WTC11 (cell line): ENCODE data around the gene D2HGDH. TPM values are rescaled to one million over a fixed set of nuclear protein-coding genes. Genes with fewer than 3 reads are reported as not detected.

Experiments used
- ATAC-seq: fragments of 200-7000 bp; cut with Tn5 transposase; 2 replicates; pipeline ENCODE4 v1.10.0; 2021; ENCODE audit warnings: mild to moderate bottlenecking, moderate library complexity
- CTCF ChIA-PET: fragments of 300-600 bp; sonication (Branson Sonifier 250); formaldehyde crosslinking; loops from one replicate; lab custom pipeline; 2021; ENCODE audit warnings: antibody characterized with exemption; lab: Charles Lee
- POLR2A ChIA-PET: fragments of 350-600 bp; sonication (Branson Sonifier 250); formaldehyde crosslinking; loops from one replicate; lab custom pipeline; 2021; ENCODE audit warnings: antibody characterized with exemption; lab: Charles Lee
- DNase-seq: peaks from one replicate; pipeline ENCODE4 v3.0.0; 2021; ENCODE audit warnings: low spot score
- H3K27ac Mint-ChIP-seq: 2 replicates; pipeline ENCODE4 v1.8.0; 2021; ENCODE audit warnings: mixed read lengths
- H3K27me3 Mint-ChIP-seq: 2 replicates; pipeline ENCODE4 v1.8.0; 2021; ENCODE audit warnings: low read depth, mild to moderate bottlenecking, moderate library complexity, mixed read lengths
- H3K36me3 Mint-ChIP-seq: 2 replicates; pipeline ENCODE4 v1.8.0; 2021; ENCODE audit warnings: mixed read lengths
- H3K4me1 Mint-ChIP-seq: 2 replicates; pipeline ENCODE4 v1.8.0; 2022; ENCODE audit warnings: mixed read lengths
- H3K4me3 Mint-ChIP-seq: 2 replicates; pipeline ENCODE4 v1.8.0; 2021; ENCODE audit warnings: mild to moderate bottlenecking, moderate library complexity, mixed read lengths
- H3K9me3 Mint-ChIP-seq: 2 replicates; pipeline ENCODE4 v1.8.0; 2021; ENCODE audit warnings: mixed read lengths
- ATF1 ChIP-seq: sonication (generic); formaldehyde crosslinking; IDR thresholded peaks from 2 replicates; pipeline ENCODE4 v1.8.1; 2023; ENCODE audit warnings: mild to moderate bottlenecking, moderate library complexity, missing genetic modification reagents
- CBFB ChIP-seq: sonication (generic); formaldehyde crosslinking; IDR thresholded peaks from 2 replicates; pipeline ENCODE4 v1.8.1; 2022; ENCODE audit warnings: mild to moderate bottlenecking, low read depth, missing genetic modification reagents
- FOXK1 ChIP-seq: sonication (generic); formaldehyde crosslinking; IDR thresholded peaks from 2 replicates; pipeline ENCODE4 v1.8.0; 2022; ENCODE audit warnings: mild to moderate bottlenecking, moderate library complexity, missing genetic modification reagents
- GTF2I ChIP-seq: fragments of 250-450 bp; sonication (Bioruptor Pico); conservative IDR thresholded peaks from 2 replicates; pipeline ENCODE4 v1.4.0; 2021; ENCODE audit warnings: mild to moderate bottlenecking
- KAT7 ChIP-seq: sonication (generic); formaldehyde crosslinking; IDR thresholded peaks from 2 replicates; pipeline ENCODE4 v1.8.1; 2023; ENCODE audit warnings: missing genetic modification reagents, mild to moderate bottlenecking, borderline replicate concordance
- MYBL2 ChIP-seq: sonication (generic); formaldehyde crosslinking; IDR thresholded peaks from 2 replicates; pipeline ENCODE4 v1.8.1; 2023; ENCODE audit warnings: mild to moderate bottlenecking, moderate library complexity, missing genetic modification reagents
- NFYB ChIP-seq: sonication (generic); formaldehyde crosslinking; conservative IDR thresholded peaks from 2 replicates; pipeline ENCODE4 v1.8.0; 2022; ENCODE audit warnings: low read depth, missing genetic modification reagents
- RORB ChIP-seq: fragments of 250-450 bp; sonication (Bioruptor Pico); IDR thresholded peaks from 2 replicates; pipeline ENCODE4 v1.9.0; 2021; ENCODE audit warnings: mild to moderate bottlenecking
- SMAD4 ChIP-seq: sonication (generic); formaldehyde crosslinking; IDR thresholded peaks from 2 replicates; pipeline ENCODE4 v1.8.0; 2022; ENCODE audit warnings: mild to moderate bottlenecking, missing genetic modification reagents
- SOX15 ChIP-seq: fragments of 250-450 bp; sonication (Bioruptor Pico); IDR thresholded peaks from 2 replicates; pipeline ENCODE4 v1.9.0; 2021; ENCODE audit warnings: mild to moderate bottlenecking
- TP53 ChIP-seq: sonication (generic); formaldehyde crosslinking; IDR thresholded peaks from 2 replicates; pipeline ENCODE4 v1.8.1; 2023; ENCODE audit warnings: mild to moderate bottlenecking, missing genetic modification reagents
- ZNF423 ChIP-seq: fragments of 250-450 bp; sonication (Bioruptor Pico); IDR thresholded peaks from 2 replicates; pipeline ENCODE4 v2.1.2; 2022; ENCODE audit warnings: mild to moderate bottlenecking, moderate library complexity
- total RNA-seq: library from RNA; stranded (reverse); gene quantifications from 3 replicates; pipeline ENCODE4 v1.2.3, GENCODE V29; 2021
- TF ChIP-seq, protein P1 (sequence below): sonication (generic); formaldehyde crosslinking; IDR thresholded peaks from 2 replicates; pipeline ENCODE4 v1.8.0; 2022; ENCODE audit warnings: mild to moderate bottlenecking, missing genetic modification reagents
- TF ChIP-seq, protein P2 (sequence below): sonication (generic); formaldehyde crosslinking; IDR thresholded peaks from 2 replicates; pipeline ENCODE4 v1.8.0; 2022; ENCODE audit warnings: mild to moderate bottlenecking, missing genetic modification reagents
- TF ChIP-seq, protein P3 (sequence below): sonication (generic); formaldehyde crosslinking; IDR thresholded peaks from 2 replicates; pipeline ENCODE4 v1.8.1; 2022; ENCODE audit warnings: missing genetic modification reagents, borderline replicate concordance
- TF ChIP-seq, protein P4 (sequence below): sonication (generic); formaldehyde crosslinking; IDR thresholded peaks from 2 replicates; pipeline ENCODE4 v1.8.0; 2023; ENCODE audit warnings: missing genetic modification reagents
- TF ChIP-seq, protein P5 (sequence below): sonication (generic); formaldehyde crosslinking; IDR thresholded peaks from 2 replicates; pipeline ENCODE4 v1.8.1; 2023; ENCODE audit warnings: mild to moderate bottlenecking, missing genetic modification reagents
- TF ChIP-seq, protein P6 (sequence below): fragments of 250-450 bp; sonication (Bioruptor Pico); IDR thresholded peaks from 2 replicates; pipeline ENCODE4 v1.9.0; 2021; ENCODE audit warnings: mild to moderate bottlenecking
- TF ChIP-seq, protein P7 (sequence below): fragments of 250-450 bp; sonication (Bioruptor Pico); IDR thresholded peaks from 2 replicates; pipeline ENCODE4 v1.9.0; 2021; ENCODE audit warnings: moderate library complexity, mild to moderate bottlenecking, inconsistent platforms, borderline replicate concordance

The D2HGDH gene
- total RNA-seq, 1 experiment from 2014 or later: 22.7 TPM

DNA sequence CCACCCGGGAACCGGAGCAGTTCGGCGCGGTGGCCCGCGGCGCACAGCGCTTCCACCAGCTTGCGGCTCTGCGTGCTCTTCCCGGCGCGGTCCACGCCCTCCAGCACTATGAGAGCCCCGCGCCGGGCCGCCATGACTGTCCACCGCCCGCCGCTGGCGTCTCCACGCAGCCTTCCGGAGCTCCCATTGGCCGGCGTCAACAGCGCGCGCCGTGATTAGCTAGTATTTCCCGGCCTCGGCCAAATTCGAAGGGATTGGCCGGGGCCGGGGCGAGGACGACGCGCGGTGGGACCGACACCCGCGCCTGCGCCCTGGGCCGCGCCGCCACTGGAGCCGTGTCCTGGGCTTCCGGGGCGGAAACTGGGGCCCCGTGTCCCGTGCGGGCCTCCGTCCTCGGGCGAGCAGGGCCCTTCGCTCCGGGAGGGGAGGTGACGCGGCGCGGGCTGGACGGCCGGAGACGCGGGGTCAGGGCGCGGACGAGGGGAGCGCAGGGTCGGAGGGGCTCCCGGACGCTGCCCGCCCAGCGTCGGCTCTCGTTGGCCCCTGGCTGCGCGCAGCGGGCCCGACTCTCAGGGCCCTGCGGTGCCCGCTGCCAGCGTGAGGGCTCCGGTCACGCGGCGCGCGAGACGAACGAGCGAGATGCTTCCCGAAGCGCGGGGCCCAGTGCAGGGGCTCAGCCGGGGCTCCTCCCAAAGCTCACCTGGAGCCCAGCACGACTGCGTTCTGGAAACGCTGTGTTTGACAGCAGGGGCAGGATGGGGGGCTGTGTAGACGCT, 47.6 kb upstream of the D2HGDH start, which contains the start of gene DTYMK (continued):
- TF ChIP-seq, protein P1, sequence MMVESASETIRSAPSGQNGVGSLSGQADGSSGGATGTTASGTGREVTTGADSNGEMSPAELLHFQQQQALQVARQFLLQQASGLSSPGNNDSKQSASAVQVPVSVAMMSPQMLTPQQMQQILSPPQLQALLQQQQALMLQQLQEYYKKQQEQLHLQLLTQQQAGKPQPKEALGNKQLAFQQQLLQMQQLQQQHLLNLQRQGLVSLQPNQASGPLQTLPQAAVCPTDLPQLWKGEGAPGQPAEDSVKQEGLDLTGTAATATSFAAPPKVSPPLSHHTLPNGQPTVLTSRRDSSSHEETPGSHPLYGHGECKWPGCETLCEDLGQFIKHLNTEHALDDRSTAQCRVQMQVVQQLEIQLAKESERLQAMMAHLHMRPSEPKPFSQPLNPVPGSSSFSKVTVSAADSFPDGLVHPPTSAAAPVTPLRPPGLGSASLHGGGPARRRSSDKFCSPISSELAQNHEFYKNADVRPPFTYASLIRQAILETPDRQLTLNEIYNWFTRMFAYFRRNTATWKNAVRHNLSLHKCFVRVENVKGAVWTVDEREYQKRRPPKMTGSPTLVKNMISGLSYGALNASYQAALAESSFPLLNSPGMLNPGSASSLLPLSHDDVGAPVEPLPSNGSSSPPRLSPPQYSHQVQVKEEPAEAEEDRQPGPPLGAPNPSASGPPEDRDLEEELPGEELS (CRISPR knock-in tag): no peak
- TF ChIP-seq GTF2I (CRISPR knock-in tag): no peak
- TF ChIP-seq, protein P2, sequence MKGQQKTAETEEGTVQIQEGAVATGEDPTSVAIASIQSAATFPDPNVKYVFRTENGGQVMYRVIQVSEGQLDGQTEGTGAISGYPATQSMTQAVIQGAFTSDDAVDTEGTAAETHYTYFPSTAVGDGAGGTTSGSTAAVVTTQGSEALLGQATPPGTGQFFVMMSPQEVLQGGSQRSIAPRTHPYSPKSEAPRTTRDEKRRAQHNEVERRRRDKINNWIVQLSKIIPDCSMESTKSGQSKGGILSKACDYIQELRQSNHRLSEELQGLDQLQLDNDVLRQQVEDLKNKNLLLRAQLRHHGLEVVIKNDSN (CRISPR knock-in tag): peak; percentile 44; the same call in 1 of the 2 replicates
- peak; percentile 74 for TF ChIP-seq FOXK1
- TF ChIP-seq ATF1 (CRISPR knock-in tag): no peak
- peak; percentile 77 for TF ChIP-seq NFYB (CRISPR knock-in tag)
- TF ChIP-seq, all 79 proteins: peak for 26

DNA sequence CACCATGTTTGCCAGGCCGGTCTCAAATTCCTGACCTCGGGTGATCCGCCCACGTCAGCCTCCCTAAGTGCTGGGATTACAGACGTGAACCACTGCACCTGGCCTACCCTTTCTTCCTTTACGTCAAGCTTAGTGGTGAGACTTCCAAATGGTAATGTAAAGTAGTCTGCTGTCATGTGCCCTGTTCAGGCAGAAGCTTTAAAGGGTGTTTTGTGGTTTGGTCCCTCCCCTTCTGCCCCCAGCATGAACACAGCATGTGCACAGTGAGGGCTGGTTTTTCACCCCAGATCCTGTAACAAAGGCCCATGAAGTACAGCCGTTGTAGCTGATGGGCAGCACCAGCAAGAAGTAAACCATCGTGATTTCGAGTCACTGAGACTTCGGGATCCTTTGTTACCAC, 45.1 kb upstream of the D2HGDH start:
- DNase-seq (no peak), ATAC-seq (no peak)
- ChIA-PET CTCF (no interaction called here), POLR2A (interaction anchor here (0.5 kb wide), 1 partner anchor 11 kb away, joined by 5 read pairs; no protein-coding TSS in a partner anchor)
- Mint-ChIP-seq H3K36me3 (peaks cover 11% of the 10 kb centered on the region), H3K9me3 (no peaks in the 10 kb centered on the region), H3K4me1 (peaks cover 13% of the 10 kb centered on the region), H3K4me3 (peak overlapping the region; percentile 20; the same call in 1 of the 2 replicates), H3K27me3 (no peaks in the 10 kb centered on the region), H3K27ac (no peak overlapping the region)
- TF ChIP-seq RORB (CRISPR knock-in tag): no peak
- TF ChIP-seq GTF2I (CRISPR knock-in tag): no peak
- TF ChIP-seq ZNF423: no peak
- TF ChIP-seq SOX15 (CRISPR knock-in tag): no peak
- TF ChIP-seq, protein P3, sequence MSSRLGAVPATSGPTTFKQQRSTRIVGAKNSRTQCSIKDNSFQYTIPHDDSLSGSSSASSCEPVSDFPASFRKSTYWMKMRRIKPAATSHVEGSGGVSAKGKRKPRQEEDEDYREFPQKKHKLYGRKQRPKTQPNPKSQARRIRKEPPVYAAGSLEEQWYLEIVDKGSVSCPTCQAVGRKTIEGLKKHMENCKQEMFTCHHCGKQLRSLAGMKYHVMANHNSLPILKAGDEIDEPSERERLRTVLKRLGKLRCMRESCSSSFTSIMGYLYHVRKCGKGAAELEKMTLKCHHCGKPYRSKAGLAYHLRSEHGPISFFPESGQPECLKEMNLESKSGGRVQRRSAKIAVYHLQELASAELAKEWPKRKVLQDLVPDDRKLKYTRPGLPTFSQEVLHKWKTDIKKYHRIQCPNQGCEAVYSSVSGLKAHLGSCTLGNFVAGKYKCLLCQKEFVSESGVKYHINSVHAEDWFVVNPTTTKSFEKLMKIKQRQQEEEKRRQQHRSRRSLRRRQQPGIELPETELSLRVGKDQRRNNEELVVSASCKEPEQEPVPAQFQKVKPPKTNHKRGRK: no peak
- no peak for TF ChIP-seq KAT7 (CRISPR knock-in tag)
- TF ChIP-seq, protein P4, sequence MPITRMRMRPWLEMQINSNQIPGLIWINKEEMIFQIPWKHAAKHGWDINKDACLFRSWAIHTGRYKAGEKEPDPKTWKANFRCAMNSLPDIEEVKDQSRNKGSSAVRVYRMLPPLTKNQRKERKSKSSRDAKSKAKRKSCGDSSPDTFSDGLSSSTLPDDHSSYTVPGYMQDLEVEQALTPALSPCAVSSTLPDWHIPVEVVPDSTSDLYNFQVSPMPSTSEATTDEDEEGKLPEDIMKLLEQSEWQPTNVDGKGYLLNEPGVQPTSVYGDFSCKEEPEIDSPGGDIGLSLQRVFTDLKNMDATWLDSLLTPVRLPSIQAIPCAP (CRISPR knock-in tag): no peak
- TF ChIP-seq, protein P5, sequence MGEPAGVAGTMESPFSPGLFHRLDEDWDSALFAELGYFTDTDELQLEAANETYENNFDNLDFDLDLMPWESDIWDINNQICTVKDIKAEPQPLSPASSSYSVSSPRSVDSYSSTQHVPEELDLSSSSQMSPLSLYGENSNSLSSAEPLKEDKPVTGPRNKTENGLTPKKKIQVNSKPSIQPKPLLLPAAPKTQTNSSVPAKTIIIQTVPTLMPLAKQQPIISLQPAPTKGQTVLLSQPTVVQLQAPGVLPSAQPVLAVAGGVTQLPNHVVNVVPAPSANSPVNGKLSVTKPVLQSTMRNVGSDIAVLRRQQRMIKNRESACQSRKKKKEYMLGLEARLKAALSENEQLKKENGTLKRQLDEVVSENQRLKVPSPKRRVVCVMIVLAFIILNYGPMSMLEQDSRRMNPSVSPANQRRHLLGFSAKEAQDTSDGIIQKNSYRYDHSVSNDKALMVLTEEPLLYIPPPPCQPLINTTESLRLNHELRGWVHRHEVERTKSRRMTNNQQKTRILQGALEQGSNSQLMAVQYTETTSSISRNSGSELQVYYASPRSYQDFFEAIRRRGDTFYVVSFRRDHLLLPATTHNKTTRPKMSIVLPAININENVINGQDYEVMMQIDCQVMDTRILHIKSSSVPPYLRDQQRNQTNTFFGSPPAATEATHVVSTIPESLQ: no peak

DNA sequence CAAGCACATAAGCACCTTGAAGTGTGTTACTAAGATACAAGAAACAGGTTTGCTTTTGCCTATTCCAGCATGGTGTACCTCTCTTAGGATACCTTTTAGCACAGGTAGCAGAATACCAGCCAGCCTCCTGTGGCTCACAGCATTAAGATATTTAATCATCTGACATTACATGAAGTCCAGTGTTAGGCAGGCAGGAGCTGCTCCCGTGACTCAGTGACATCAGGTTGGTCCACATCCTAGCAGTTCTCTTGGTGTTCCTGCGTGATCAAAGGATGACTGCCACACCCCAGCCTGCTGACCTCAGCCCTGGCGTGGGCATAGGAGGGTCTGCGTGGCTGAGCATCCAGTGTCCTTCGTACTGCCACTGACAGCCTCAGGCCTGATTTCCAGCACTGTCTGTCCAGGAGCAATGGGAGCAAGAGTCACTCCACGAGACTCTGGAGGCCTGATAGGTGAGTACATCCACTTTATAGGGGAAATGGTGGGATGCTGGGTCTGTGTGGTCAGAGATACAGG, 44.2 kb upstream of the D2HGDH start:
- H3K27ac Mint-ChIP-seq: no peak overlapping the region
- no peak overlapping the region for H3K4me3 Mint-ChIP-seq
- H3K9me3 Mint-ChIP-seq: no peaks in the 10 kb centered on the region
- ATAC-seq (no peak), DNase-seq (no peak)
- H3K36me3 Mint-ChIP-seq: peaks cover 10% of the 10 kb centered on the region
- H3K4me1 Mint-ChIP-seq: peaks cover 13% of the 10 kb centered on the region
- ChIA-PET POLR2A (no interaction called here), CTCF (interaction anchor here (1.4 kb wide), 1 partner anchor 41 kb away, joined by 3 read pairs; no protein-coding TSS in a partner anchor)
- H3K27me3 Mint-ChIP-seq: no peaks in the 10 kb centered on the region
- TF ChIP-seq, protein P6, sequence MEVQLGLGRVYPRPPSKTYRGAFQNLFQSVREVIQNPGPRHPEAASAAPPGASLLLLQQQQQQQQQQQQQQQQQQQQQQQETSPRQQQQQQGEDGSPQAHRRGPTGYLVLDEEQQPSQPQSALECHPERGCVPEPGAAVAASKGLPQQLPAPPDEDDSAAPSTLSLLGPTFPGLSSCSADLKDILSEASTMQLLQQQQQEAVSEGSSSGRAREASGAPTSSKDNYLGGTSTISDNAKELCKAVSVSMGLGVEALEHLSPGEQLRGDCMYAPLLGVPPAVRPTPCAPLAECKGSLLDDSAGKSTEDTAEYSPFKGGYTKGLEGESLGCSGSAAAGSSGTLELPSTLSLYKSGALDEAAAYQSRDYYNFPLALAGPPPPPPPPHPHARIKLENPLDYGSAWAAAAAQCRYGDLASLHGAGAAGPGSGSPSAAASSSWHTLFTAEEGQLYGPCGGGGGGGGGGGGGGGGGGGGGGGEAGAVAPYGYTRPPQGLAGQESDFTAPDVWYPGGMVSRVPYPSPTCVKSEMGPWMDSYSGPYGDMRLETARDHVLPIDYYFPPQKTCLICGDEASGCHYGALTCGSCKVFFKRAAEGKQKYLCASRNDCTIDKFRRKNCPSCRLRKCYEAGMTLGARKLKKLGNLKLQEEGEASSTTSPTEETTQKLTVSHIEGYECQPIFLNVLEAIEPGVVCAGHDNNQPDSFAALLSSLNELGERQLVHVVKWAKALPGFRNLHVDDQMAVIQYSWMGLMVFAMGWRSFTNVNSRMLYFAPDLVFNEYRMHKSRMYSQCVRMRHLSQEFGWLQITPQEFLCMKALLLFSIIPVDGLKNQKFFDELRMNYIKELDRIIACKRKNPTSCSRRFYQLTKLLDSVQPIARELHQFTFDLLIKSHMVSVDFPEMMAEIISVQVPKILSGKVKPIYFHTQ (CRISPR knock-in tag): no peak
- TF ChIP-seq SMAD4 (CRISPR knock-in tag) (no peak), NFYB (CRISPR knock-in tag) (no peak), ATF1 (CRISPR knock-in tag) (no peak), MYBL2 (CRISPR knock-in tag) (no peak), TP53 (CRISPR knock-in tag) (no peak), CBFB (CRISPR knock-in tag) (no peak)
- TF ChIP-seq, protein P5: no peak
- TF ChIP-seq, protein P7, sequence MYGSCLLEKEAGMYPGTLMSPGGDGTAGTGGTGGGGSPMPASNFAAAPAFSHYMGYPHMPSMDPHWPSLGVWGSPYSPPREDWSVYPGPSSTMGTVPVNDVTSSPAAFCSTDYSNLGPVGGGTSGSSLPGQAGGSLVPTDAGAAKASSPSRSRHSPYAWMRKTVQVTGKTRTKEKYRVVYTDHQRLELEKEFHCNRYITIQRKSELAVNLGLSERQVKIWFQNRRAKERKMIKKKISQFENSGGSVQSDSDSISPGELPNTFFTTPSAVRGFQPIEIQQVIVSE (CRISPR knock-in tag): no peak
